NOMO-1 treated with dmso at 0.1 percent for 144 hours (cell line): Measurements from ENCODE around the gene PKHD1.

Experiments
- DNase-seq: peaks from one replicate; lab custom pipeline; 2025; ENCODE audit not compliant: unreplicated experiment; lab: John Stamatoyannopoulos, UW

Gene PKHD1

GRCh38 chr6:51812231-51812630 is 275.2 kb downstream of the PKHD1 start:
- DNase-seq, result no peak

- no peak for DNase-seq
Measured at GRCh38 chr6:51805517-51805916, 281.9 kb downstream of the PKHD1 start.

- DNase-seq, result no peak
Measured at GRCh38 chr6:51800603-51801002, 286.8 kb downstream of the PKHD1 start.

- DNase-seq, result no peak
Measured at GRCh38 chr6:51793393-51793792, 294.0 kb downstream of the PKHD1 start.

- DNase-seq, result no peak
Measured at GRCh38 chr6:51792273-51793030, 295.0 kb downstream of the PKHD1 start.

GRCh38 chr6:51790946-51791345 is 296.5 kb downstream of the PKHD1 start:
- DNase-seq, result no peak

- no peak for DNase-seq
Measured at GRCh38 chr6:51788121-51788520, 299.3 kb downstream of the PKHD1 start.

GRCh38 chr6:51778666-51779065 is 308.7 kb downstream of the PKHD1 start:
- DNase-seq, result no peak

GRCh38 chr6:51777618-51778017 is 309.8 kb downstream of the PKHD1 start:
- no peak for DNase-seq

GRCh38 chr6:51775942-51776860 is 311.2 kb downstream of the PKHD1 start:
- no peak for DNase-seq

- no peak for DNase-seq
Measured at GRCh38 chr6:51768087-51768486, 319.3 kb downstream of the PKHD1 start.

- no peak for DNase-seq
Measured at GRCh38 chr6:51765230-51765629, 322.2 kb downstream of the PKHD1 start.

- no peak for DNase-seq
Measured at GRCh38 chr6:51753635-51754034, 333.8 kb downstream of the PKHD1 start.

GRCh38 chr6:51743999-51744398 is 343.4 kb downstream of the PKHD1 start:
- DNase-seq, result no peak

GRCh38 chr6:51740658-51741057 is 346.8 kb downstream of the PKHD1 start:
- no peak for DNase-seq

- DNase-seq, result no peak
Measured at GRCh38 chr6:51738614-51739013, 348.8 kb downstream of the PKHD1 start.

GRCh38 chr6:51737580-51738360 is 349.6 kb downstream of the PKHD1 start:
- DNase-seq, result no peak

GRCh38 chr6:51725155-51725554 is 362.3 kb downstream of the PKHD1 start:
- no peak for DNase-seq

GRCh38 chr6:51720327-51720726 is 367.1 kb downstream of the PKHD1 start:
- no peak for DNase-seq

GRCh38 chr6:51719297-51719696 is 368.1 kb downstream of the PKHD1 start:
- DNase-seq, result no peak

- no peak for DNase-seq
Measured at GRCh38 chr6:51718533-51718932, 368.9 kb downstream of the PKHD1 start.
